Measurements from ENCODE around the gene HDAC4.

The HDAC4 gene

GRCh38 chr2:239169311-239170048 lies 231.3 kb downstream of the HDAC4 start:
- no peak for TF ChIP-seq TEAD4 (IDR thresholded peaks at IDR 0.05)
- no peak for TF ChIP-seq CEBPB (IDR thresholded peaks at IDR 0.05)
- no peak for TF ChIP-seq NFIC (IDR thresholded peaks at IDR 0.05)
- TF ChIP-seq, protein P1, sequence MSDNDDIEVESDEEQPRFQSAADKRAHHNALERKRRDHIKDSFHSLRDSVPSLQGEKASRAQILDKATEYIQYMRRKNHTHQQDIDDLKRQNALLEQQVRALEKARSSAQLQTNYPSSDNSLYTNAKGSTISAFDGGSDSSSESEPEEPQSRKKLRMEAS (IDR thresholded peaks at IDR 0.05), result no peak
- TF ChIP-seq RAD21 (IDR thresholded peaks at IDR 0.05; ENCODE audit: low read depth), result no peak
- no peak for TF ChIP-seq EGR1 (IDR thresholded peaks at IDR 0.05)
- no peak for TF ChIP-seq TCF12 (IDR thresholded peaks at IDR 0.05; ENCODE audit: low read depth)
- no peak for TF ChIP-seq ZBTB7A (IDR thresholded peaks at IDR 0.05; ENCODE audit: low read depth)
- TF ChIP-seq USF1 (IDR thresholded peaks at IDR 0.05), result no peak
- no peak for TF ChIP-seq CREB1 (IDR thresholded peaks at IDR 0.05; ENCODE audit: low read depth)
- TF ChIP-seq, protein P2, sequence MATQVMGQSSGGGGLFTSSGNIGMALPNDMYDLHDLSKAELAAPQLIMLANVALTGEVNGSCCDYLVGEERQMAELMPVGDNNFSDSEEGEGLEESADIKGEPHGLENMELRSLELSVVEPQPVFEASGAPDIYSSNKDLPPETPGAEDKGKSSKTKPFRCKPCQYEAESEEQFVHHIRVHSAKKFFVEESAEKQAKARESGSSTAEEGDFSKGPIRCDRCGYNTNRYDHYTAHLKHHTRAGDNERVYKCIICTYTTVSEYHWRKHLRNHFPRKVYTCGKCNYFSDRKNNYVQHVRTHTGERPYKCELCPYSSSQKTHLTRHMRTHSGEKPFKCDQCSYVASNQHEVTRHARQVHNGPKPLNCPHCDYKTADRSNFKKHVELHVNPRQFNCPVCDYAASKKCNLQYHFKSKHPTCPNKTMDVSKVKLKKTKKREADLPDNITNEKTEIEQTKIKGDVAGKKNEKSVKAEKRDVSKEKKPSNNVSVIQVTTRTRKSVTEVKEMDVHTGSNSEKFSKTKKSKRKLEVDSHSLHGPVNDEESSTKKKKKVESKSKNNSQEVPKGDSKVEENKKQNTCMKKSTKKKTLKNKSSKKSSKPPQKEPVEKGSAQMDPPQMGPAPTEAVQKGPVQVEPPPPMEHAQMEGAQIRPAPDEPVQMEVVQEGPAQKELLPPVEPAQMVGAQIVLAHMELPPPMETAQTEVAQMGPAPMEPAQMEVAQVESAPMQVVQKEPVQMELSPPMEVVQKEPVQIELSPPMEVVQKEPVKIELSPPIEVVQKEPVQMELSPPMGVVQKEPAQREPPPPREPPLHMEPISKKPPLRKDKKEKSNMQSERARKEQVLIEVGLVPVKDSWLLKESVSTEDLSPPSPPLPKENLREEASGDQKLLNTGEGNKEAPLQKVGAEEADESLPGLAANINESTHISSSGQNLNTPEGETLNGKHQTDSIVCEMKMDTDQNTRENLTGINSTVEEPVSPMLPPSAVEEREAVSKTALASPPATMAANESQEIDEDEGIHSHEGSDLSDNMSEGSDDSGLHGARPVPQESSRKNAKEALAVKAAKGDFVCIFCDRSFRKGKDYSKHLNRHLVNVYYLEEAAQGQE (IDR thresholded peaks at IDR 0.05; ENCODE audit: low read depth), result no peak

DNA sequence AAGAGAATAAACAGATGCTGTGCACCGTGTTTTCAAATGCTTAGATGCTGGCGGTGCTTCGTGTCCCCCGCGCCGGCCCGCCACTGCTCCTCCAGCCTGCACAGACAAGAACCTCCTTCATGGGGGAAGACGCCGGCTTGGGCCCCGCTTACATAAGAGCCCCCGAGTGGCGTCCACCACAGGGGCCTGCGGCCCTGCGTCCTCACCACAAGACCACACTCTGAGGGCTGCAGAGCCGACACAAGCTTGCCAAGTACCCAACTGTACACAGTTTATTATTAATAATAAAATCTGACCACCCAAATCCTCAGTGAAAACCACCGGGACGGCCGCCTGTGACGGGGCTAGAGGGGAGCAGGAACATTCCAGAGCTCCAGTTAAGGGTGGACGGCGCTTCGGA lies 232.2 kb downstream of the HDAC4 start:
- TF ChIP-seq NFIC (IDR thresholded peaks at IDR 0.05) (no peak), RAD21 (IDR thresholded peaks at IDR 0.05; ENCODE audit: low read depth) (no peak), EGR1 (IDR thresholded peaks at IDR 0.05) (no peak), TCF12 (IDR thresholded peaks at IDR 0.05; ENCODE audit: low read depth) (no peak), FOXM1 (IDR thresholded peaks at IDR 0.05; ENCODE audit: borderline replicate concordance, low read depth) (no peak), TEAD4 (IDR thresholded peaks at IDR 0.05) (no peak), ZBTB7A (IDR thresholded peaks at IDR 0.05; ENCODE audit: low read depth) (no peak), EP300 (IDR thresholded peaks at IDR 0.05; ENCODE audit: borderline replicate concordance) (no peak), TAF1 (IDR thresholded peaks at IDR 0.05; ENCODE audit: low read depth) (no peak), USF1 (IDR thresholded peaks at IDR 0.05) (no peak), YY1 (IDR thresholded peaks at IDR 0.05; ENCODE audit: low read depth) (no peak), CREB1 (IDR thresholded peaks at IDR 0.05; ENCODE audit: low read depth) (no peak)

DNA sequence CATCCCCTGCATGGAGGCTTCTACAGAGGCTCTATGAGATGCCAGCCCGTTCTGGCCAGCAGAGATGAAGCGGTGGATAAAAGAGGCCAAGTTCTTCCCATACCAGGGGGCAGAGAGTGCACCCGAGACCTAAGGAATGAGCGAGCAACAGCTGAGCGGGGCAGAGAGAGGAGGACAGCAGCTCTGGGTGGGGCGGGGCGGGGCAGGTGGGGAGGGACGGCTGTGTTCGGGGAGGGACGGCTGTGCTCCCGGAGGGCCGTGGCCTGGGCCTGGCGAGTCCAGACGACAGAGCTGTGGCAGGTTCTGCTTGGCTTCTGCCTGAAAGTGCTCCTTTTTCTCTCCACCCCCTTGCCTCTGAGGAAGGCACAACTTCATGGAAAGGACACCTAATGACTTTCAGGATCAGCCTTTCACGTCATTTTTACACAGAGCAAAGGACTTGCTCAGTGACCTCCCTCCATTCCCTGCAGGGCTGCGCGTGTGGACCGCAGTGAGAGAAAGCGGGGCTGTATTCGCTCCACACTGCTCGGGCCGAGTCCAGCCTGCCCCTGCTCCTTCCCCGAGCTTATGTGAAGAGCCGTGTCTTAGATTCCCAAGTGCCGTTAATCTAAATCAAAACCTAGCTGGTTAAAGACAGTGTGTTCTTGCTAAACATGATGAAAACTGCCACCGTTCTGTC lies 232.9 kb downstream of the HDAC4 start:
- TF ChIP-seq FOXM1 (IDR thresholded peaks at IDR 0.05; ENCODE audit: borderline replicate concordance, low read depth) (no peak), USF1 (IDR thresholded peaks at IDR 0.05) (no peak), EP300 (IDR thresholded peaks at IDR 0.05; ENCODE audit: borderline replicate concordance) (no peak), CEBPB (IDR thresholded peaks at IDR 0.05) (no peak), TAF1 (IDR thresholded peaks at IDR 0.05; ENCODE audit: low read depth) (no peak), YY1 (IDR thresholded peaks at IDR 0.05; ENCODE audit: low read depth) (no peak), EGR1 (IDR thresholded peaks at IDR 0.05) (no peak), NFIC (IDR thresholded peaks at IDR 0.05) (no peak), TEAD4 (IDR thresholded peaks at IDR 0.05) (no peak)
- TF ChIP-seq, protein P1 (IDR thresholded peaks at IDR 0.05), result no peak

GRCh38 chr2:239167011-239167673 lies 233.7 kb downstream of the HDAC4 start:
- TF ChIP-seq, protein P2 (IDR thresholded peaks at IDR 0.05; ENCODE audit: low read depth), result no peak
- TF ChIP-seq FOXM1 (IDR thresholded peaks at IDR 0.05; ENCODE audit: borderline replicate concordance, low read depth) (no peak), TEAD4 (IDR thresholded peaks at IDR 0.05) (no peak), CREB1 (IDR thresholded peaks at IDR 0.05; ENCODE audit: low read depth) (no peak), TCF12 (IDR thresholded peaks at IDR 0.05; ENCODE audit: low read depth) (no peak), CEBPB (IDR thresholded peaks at IDR 0.05) (no peak), TAF1 (IDR thresholded peaks at IDR 0.05; ENCODE audit: low read depth) (no peak), ZBTB7A (IDR thresholded peaks at IDR 0.05; ENCODE audit: low read depth) (no peak), EP300 (IDR thresholded peaks at IDR 0.05; ENCODE audit: borderline replicate concordance) (no peak), EGR1 (IDR thresholded peaks at IDR 0.05) (no peak), USF1 (IDR thresholded peaks at IDR 0.05) (no peak)

Measured in Ishikawa (cell line).